GM19467 (cell line): ENCODE results near the gene ALKBH1.

Source experiments
- ATAC-seq: cut with Tn5 transposase; IDR thresholded peaks from one replicate; pipeline ENCODE4 v1.9.1; 2021; ENCODE audit warnings: mild to moderate bottlenecking, moderate library complexity; ENCODE audit not compliant: unreplicated experiment

The ALKBH1 gene

GRCh38 chr14:77625360-77625759, 82.5 kb downstream of the ALKBH1 start:
- ATAC-seq = no peak

- ATAC-seq = no peak
Measured at GRCh38 chr14:77623201-77623600, 84.6 kb downstream of the ALKBH1 start.
